Body of pancreas (tissue), 4 donors: Measurements from ENCODE around the gene RIPK3.

ENCODE experiments used
- CTCF ChIP-seq, 7 experiments: fragments of 450-650 bp in 4 of 7; fragments of 200-600 bp in 3 of 7; sonication (generic) in 3 of 7; IDR thresholded peaks; one replicate each; pipeline ENCODE4 v1.5.1; 2016 to 2019; ENCODE audit warnings: antibody characterized with exemption in 7 of 7
- POLR2A ChIP-seq, 3 donors: fragments of 450-650 bp; IDR thresholded peaks; one replicate each; pipeline ENCODE4 v1.6.1; 2016; ENCODE audit warnings: antibody characterized with exemption in 3 of 3, mild to moderate bottlenecking in 2 of 3

- TF ChIP-seq POLR2A (IDR thresholded peaks at IDR 0.05): peak; percentile 57 to 72 (median 59)
- TF ChIP-seq CTCF (IDR thresholded peaks at IDR 0.05): peak; percentile 14 to 67 (median 50)
Observed at GRCh38 chr14:24310646-24311604, 28.9 kb downstream of the RIPK3 start, which contains the start of gene LTB4R.
